OCI-LY7 (cell line): ENCODE results near the gene ANKRD22. TPM values are rescaled to one million over a fixed set of nuclear protein-coding genes. Genes with fewer than 3 reads are reported as not detected.

ENCODE experiments used
- BruUV-seq: library from RNA; stranded (reverse); fragments of 400-500 nt; replicated peaks from 2 replicates; lab custom pipeline; 2021; lab: Mats Ljungman, UMichigan
- CTCF ChIA-PET: fragments of 300-600 bp; sonication (Branson Sonifier 250); formaldehyde crosslinking; loops from one replicate; lab custom pipeline; 2022; ENCODE audit warnings: antibody characterized with exemption; ENCODE audit not compliant: unreplicated experiment; lab: Charles Lee
- POLR2A ChIA-PET: fragments of 300-600 bp; sonication (Branson Sonifier 250); formaldehyde crosslinking; loops from one replicate; lab custom pipeline; 2022; ENCODE audit warnings: antibody characterized with exemption; lab: Charles Lee
- DNase-seq: peaks from one replicate; pipeline ENCODE4 v3.0.0-alpha.2; 2015; ENCODE audit warnings: low spot score
- H2AFZ ChIP-seq: fragments of 200-600 bp; sonication (generic), shearing (Covaris generic); 2 replicates; pipeline ENCODE4 v1.6.1; 2014; ENCODE audit warnings: mild to moderate bottlenecking, antibody characterized with exemption, low read length, moderate library complexity
- H3K27ac ChIP-seq: fragments of 200-600 bp; sonication (generic); 2 replicates; pipeline ENCODE4 v1.5.1; 2014; ENCODE audit warnings: mixed run types, low read depth, mild to moderate bottlenecking, moderate library complexity, low read length, inconsistent platforms; ENCODE audit not compliant: poor library complexity, severe bottlenecking
- H3K36me3 ChIP-seq: fragments of 200-600 bp; sonication (generic); 2 replicates; pipeline ENCODE4 v1.6.1; 2014; ENCODE audit warnings: mild to moderate bottlenecking, antibody characterized with exemption, low read length, moderate library complexity, mixed read lengths; ENCODE audit not compliant: insufficient read depth
- H3K4me1 ChIP-seq: fragments of 200-600 bp; sonication (generic); 2 replicates; pipeline ENCODE4 v1.5.1; 2014; ENCODE audit warnings: mild to moderate bottlenecking, low read length; ENCODE audit not compliant: insufficient read depth, poor library complexity, severe bottlenecking
- H3K4me2 ChIP-seq: fragments of 200-600 bp; sonication (generic); 2 replicates; pipeline ENCODE4 v1.6.1; 2014; ENCODE audit warnings: mild to moderate bottlenecking, low read length
- H3K4me3 ChIP-seq: fragments of 200-600 bp; sonication (generic); 2 replicates; pipeline ENCODE4 v1.5.1; 2014; ENCODE audit warnings: mild to moderate bottlenecking, low read depth, low read length; ENCODE audit not compliant: poor library complexity, severe bottlenecking
- H3K79me2 ChIP-seq: fragments of 200-600 bp; sonication (generic); 2 replicates; pipeline ENCODE4 v1.6.1; 2016; ENCODE audit warnings: low read depth, mild to moderate bottlenecking, low read length, moderate library complexity, mixed read lengths; ENCODE audit not compliant: insufficient read depth
- H3K9me2 ChIP-seq: fragments of 200-600 bp; sonication (generic); 2 replicates; pipeline ENCODE4 v1.6.1; 2016; ENCODE audit warnings: mild to moderate bottlenecking, low read length, mixed read lengths; ENCODE audit not compliant: insufficient read depth
- H3K9me3 ChIP-seq: fragments of 200-600 bp; sonication (generic); 2 replicates; pipeline ENCODE4 v1.6.1; 2014; ENCODE audit warnings: mild to moderate bottlenecking, mixed run types, low read length, mixed read lengths
- H4K20me1 ChIP-seq: fragments of 200-600 bp; sonication (generic); 2 replicates; pipeline ENCODE4 v1.6.1; 2014; ENCODE audit warnings: mild to moderate bottlenecking, antibody characterized with exemption, low read length, moderate library complexity, mixed read lengths; ENCODE audit not compliant: insufficient read depth
- CTCF ChIP-seq: fragments of 200-600 bp; sonication (generic); conservative IDR thresholded peaks from 2 replicates; pipeline ENCODE4 v1.5.1; 2014; ENCODE audit warnings: mild to moderate bottlenecking, antibody characterized with exemption, low read length, moderate library complexity, mixed read lengths
- EZH2phosphoT487 ChIP-seq: fragments of 200-600 bp; sonication (generic); IDR thresholded peaks from 2 replicates; pipeline ENCODE4 v1.6.1; 2018; ENCODE audit warnings: low read depth, borderline replicate concordance, mild to moderate bottlenecking, mixed run types, antibody characterized with exemption, low read length, moderate library complexity, mixed read lengths
- intact Hi-C: fragments of 100-400 bp; cut with micrococcal nuclease; formaldehyde crosslinking; loops from one replicate; pipeline ENCODE4 v1.10.0; 2022; ENCODE audit not compliant: unreplicated experiment
- total RNA-seq, 2 experiments: library from RNA; depleted of rRNA in 1 of 2; stranded (reverse); fragments of >200 nt in 1 of 2; shearing (Covaris generic) in 1 of 2; gene quantifications; 2 replicates each; pipeline ENCODE4 v1.2.3, GENCODE V29; 2014 to 2022

The ANKRD22 gene
- total RNA-seq, 2 experiments from 2014 or later, result not detected

DNA sequence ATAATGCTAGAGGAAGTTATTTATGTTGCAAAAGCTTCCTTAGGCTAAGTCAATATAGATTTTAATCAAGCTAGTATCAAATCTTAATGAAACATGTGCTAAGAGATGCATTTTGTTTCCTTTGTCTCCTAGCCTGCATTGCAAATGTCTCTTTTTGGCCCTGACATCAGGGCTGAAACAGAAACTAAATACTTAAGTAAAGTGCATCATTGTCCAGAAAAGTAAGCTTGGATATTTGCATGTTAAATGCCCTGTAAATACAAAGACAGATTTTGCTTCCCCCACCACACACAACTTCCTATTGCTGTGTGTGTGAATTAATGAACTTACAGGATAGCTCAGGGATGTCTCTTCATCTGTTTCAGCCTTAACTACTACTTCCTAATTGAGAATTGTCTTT, 18.4 kb upstream of the ANKRD22 start:
- ChIA-PET POLR2A (interaction anchor here (0.8 to 2.5 kb wide), 7 partner anchors 10 to 61 kb away, joined by 3 to 10 read pairs (median 4); partner anchors contain the start of gene STAMBPL1), CTCF (no interaction called here)
- Histone ChIP-seq H3K79me2 (no peaks in the 10 kb centered on the region), H2AFZ (no peak overlapping the region), H3K27ac (no peak overlapping the region), H3K4me3 (no peak overlapping the region), H3K9me3 (no peaks in the 10 kb centered on the region), H4K20me1 (no peaks in the 10 kb centered on the region), H3K4me2 (no peak overlapping the region), H3K4me1 (no peaks in the 10 kb centered on the region), H3K36me3 (no peaks in the 10 kb centered on the region), H3K9me2 (no peaks in the 10 kb centered on the region)
- no peak for DNase-seq
- intact Hi-C loops, result no loop called here
- TF ChIP-seq CTCF, result no peak
- TF ChIP-seq EZH2phosphoT487, result no peak
- BruUV-seq, result no TSS peak

GRCh38 chr10:88866454-88866853, 14.8 kb upstream of the ANKRD22 start:
- ChIA-PET POLR2A (no interaction called here), CTCF (no interaction called here)

More at GRCh38 chr10:88866454-88866853, 14.8 kb upstream of the ANKRD22 start:
- Histone ChIP-seq H3K9me3 (no peaks in the 10 kb centered on the region), H3K79me2 (no peaks in the 10 kb centered on the region), H3K4me1 (no peaks in the 10 kb centered on the region), H3K4me3 (no peak overlapping the region), H3K27ac (no peak overlapping the region), H3K4me2 (no peak overlapping the region), H2AFZ (no peak overlapping the region), H4K20me1 (no peaks in the 10 kb centered on the region), H3K9me2 (no peaks in the 10 kb centered on the region), H3K36me3 (no peaks in the 10 kb centered on the region)
- BruUV-seq, result no TSS peak
- DNase-seq, result no peak
- intact Hi-C loops, result no loop called here
- no peak for TF ChIP-seq EZH2phosphoT487
- no peak for TF ChIP-seq CTCF
